Fibroblast of skin of right quadriceps (primary cell): ENCODE data around the gene TIMM13.

Experiments used
- DNase-seq: peaks from one replicate; pipeline ENCODE4 v3.0.0-alpha.2; 2013

The TIMM13 gene

DNA sequence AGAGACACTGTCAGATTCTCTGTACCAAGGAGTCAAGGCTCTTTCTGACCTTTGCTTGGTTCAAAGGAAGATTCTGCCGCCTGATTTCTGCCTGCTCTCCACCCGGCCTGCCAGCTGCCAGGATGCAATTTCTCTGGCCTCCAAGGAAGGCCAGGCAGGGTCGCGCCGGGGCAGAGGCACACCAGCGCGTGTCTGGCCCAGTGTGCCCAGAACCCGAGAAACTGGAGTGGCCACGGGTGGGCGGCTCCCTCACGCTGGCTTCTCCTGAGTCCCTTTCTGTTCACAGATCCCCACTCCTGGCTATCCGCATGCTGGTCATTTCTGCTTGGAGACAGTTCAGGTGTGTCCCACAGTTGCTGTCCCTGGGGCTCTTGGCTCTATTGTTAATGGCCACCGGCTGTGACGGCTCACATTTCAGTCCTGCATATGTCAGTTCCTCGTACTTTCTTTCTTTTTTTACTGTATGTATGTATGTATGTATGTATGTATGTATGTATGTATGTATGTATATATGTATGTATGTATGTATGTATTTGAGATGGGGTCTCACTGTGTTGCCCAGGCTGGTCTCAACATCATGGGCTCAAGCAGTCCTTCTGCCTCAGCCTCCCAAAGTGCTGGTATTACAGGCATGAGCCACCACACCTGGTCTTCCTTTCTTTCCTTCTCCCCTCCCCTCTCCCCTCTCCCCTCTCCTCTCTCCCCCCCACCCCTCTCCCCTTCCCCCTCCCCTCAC lies 50.4 kb downstream of the TIMM13 start:
- DNase-seq: no peak
